HEK293 (cell line): ENCODE measurements around the gene HAT1.
A peak's percentile ranks its signal among the peaks of the same experiment; 100 is the strongest.

ENCODE experiments used
- CTCF ChIA-PET: fragments of 350-600 bp; formaldehyde crosslinking; extraction: SDS; loops from one replicate; lab custom pipeline; 2021; ENCODE audit warnings: antibody characterized with exemption; lab: Yijun Ruan, JAX
- POLR2A ChIA-PET: fragments of 300-600 bp; formaldehyde crosslinking; extraction: SDS; loops from one replicate; lab custom pipeline; 2020; ENCODE audit warnings: antibody characterized with exemption, inconsistent platforms; lab: Yijun Ruan, JAX
- H3K27ac ChIP-seq: fragments of 200-500 bp; sonication (Bioruptor generic); 2 replicates; pipeline ENCODE4 v1.5.1; 2014; ENCODE audit warnings: low read depth, low read length, control low read depth, inconsistent platforms; ENCODE audit errors: extremely low read depth
- H3K36me3 ChIP-seq, 2 experiments: fragments of 200-500 bp in 1 of 2; sonication (Bioruptor generic) in 1 of 2; 1 replicate in 1 of 2; 2 replicates in 1 of 2; pipeline ENCODE4 v1.5.1; 2014 to 2017; ENCODE audit warnings: inconsistent platforms in 2 of 2, low read length in 2 of 2; ENCODE audit not compliant: control insufficient read depth in 2 of 2, insufficient read depth in 1 of 2
- H3K4me1 ChIP-seq: fragments of 200-500 bp; sonication (Bioruptor generic); 2 replicates; pipeline ENCODE4 v1.5.1; 2014; ENCODE audit warnings: mild to moderate bottlenecking, low read length, inconsistent platforms; ENCODE audit not compliant: control insufficient read depth, insufficient read depth
- H3K4me3 ChIP-seq: 2 replicates; pipeline ENCODE4 v1.5.1; 2011; ENCODE audit warnings: low read depth, mild to moderate bottlenecking, control low read depth, low read length, moderate library complexity
- H3K9me3 ChIP-seq: fragments of 200-500 bp; sonication (Bioruptor generic); 2 replicates; pipeline ENCODE4 v1.5.1; 2014; ENCODE audit warnings: low read depth, low read length, inconsistent platforms; ENCODE audit not compliant: control insufficient read depth, insufficient read depth
- BCL11B ChIP-seq: fragments of 450-650 bp; formaldehyde crosslinking; IDR thresholded peaks from 2 replicates; pipeline ENCODE4 v1.5.1; 2016; ENCODE audit warnings: low read depth, missing biosample characterization, missing genetic modification characterization
- KLF16 ChIP-seq: fragments of 450-650 bp; formaldehyde crosslinking; IDR thresholded peaks from 2 replicates; pipeline ENCODE4 v1.5.1; 2017; ENCODE audit warnings: missing biosample characterization, missing genetic modification characterization
- MYNN ChIP-seq: fragments of 450-650 bp; formaldehyde crosslinking; IDR thresholded peaks from 2 replicates; pipeline ENCODE4 v1.5.1; 2016; ENCODE audit warnings: missing biosample characterization, missing genetic modification characterization, borderline replicate concordance
- PRDM6 ChIP-seq: fragments of 450-650 bp; formaldehyde crosslinking; IDR thresholded peaks from 2 replicates; pipeline ENCODE4 v1.5.1; 2017; ENCODE audit warnings: missing biosample characterization, missing genetic modification characterization
- REST ChIP-seq: fragments of 450-650 bp; formaldehyde crosslinking; IDR thresholded peaks from 2 replicates; pipeline ENCODE4 v1.5.1; 2016; ENCODE audit warnings: missing biosample characterization, missing genetic modification characterization
- ZBTB26 ChIP-seq: fragments of 450-650 bp; formaldehyde crosslinking; optimal IDR thresholded peaks from 2 replicates; pipeline ENCODE3; 2016; ENCODE audit warnings: missing biosample characterization, mild to moderate bottlenecking, missing genetic modification characterization
- ZBTB8A ChIP-seq: fragments of 450-650 bp; formaldehyde crosslinking; IDR thresholded peaks from 2 replicates; pipeline ENCODE4 v1.5.1; 2016; ENCODE audit warnings: missing biosample characterization, missing genetic modification characterization
- ZNF23 ChIP-seq: fragments of 450-650 bp; formaldehyde crosslinking; IDR thresholded peaks from 2 replicates; pipeline ENCODE4 v1.5.1; 2016; ENCODE audit warnings: missing biosample characterization, missing genetic modification characterization, borderline replicate concordance
- ZNF239 ChIP-seq: fragments of 450-650 bp; formaldehyde crosslinking; IDR thresholded peaks from 2 replicates; pipeline ENCODE4 v1.5.1; 2016; ENCODE audit warnings: missing biosample characterization, missing genetic modification characterization
- ZNF26 ChIP-seq: fragments of 450-650 bp; formaldehyde crosslinking; IDR thresholded peaks from 2 replicates; pipeline ENCODE4 v1.5.1; 2016; ENCODE audit warnings: missing biosample characterization, missing genetic modification characterization
- ZNF280D ChIP-seq: fragments of 450-650 bp; formaldehyde crosslinking; IDR thresholded peaks from 2 replicates; pipeline ENCODE4 v1.5.1; 2016; ENCODE audit warnings: missing biosample characterization, missing genetic modification characterization
- ZNF398 ChIP-seq: fragments of 450-650 bp; formaldehyde crosslinking; IDR thresholded peaks from 2 replicates; pipeline ENCODE4 v1.5.1; 2017; ENCODE audit warnings: missing biosample characterization, missing genetic modification characterization
- ZNF416 ChIP-seq: fragments of 450-650 bp; formaldehyde crosslinking; IDR thresholded peaks from 2 replicates; pipeline ENCODE4 v1.5.1; 2016; ENCODE audit warnings: missing biosample characterization, missing genetic modification characterization
- ZNF449 ChIP-seq: fragments of 450-650 bp; formaldehyde crosslinking; IDR thresholded peaks from 2 replicates; pipeline ENCODE4 v1.5.1; 2017; ENCODE audit warnings: missing biosample characterization, mild to moderate bottlenecking, missing genetic modification characterization, moderate library complexity
- ZNF530 ChIP-seq: fragments of 450-650 bp; formaldehyde crosslinking; IDR thresholded peaks from 2 replicates; pipeline ENCODE4 v1.5.1; 2016; ENCODE audit warnings: low read depth, missing biosample characterization, missing genetic modification characterization
- ZNF571 ChIP-seq: fragments of 450-650 bp; formaldehyde crosslinking; IDR thresholded peaks from 2 replicates; pipeline ENCODE4 v1.5.0; 2017; ENCODE audit warnings: missing biosample characterization, missing genetic modification characterization
- ZNF580 ChIP-seq: fragments of 450-650 bp; formaldehyde crosslinking; IDR thresholded peaks from 2 replicates; pipeline ENCODE4 v1.5.1; 2016; ENCODE audit warnings: missing biosample characterization, missing genetic modification characterization
- ZNF792 ChIP-seq: fragments of 450-650 bp; formaldehyde crosslinking; IDR thresholded peaks from 2 replicates; pipeline ENCODE4 v1.5.1; 2016; ENCODE audit warnings: missing biosample characterization, missing genetic modification characterization
- ZSCAN23 ChIP-seq: fragments of 450-650 bp; formaldehyde crosslinking; IDR thresholded peaks from 2 replicates; pipeline ENCODE4 v1.5.1; 2016; ENCODE audit warnings: missing biosample characterization, missing genetic modification characterization

The HAT1 gene

GRCh38 chr2:171963198-171963597 is 40.9 kb downstream of the HAT1 start:
- peak; percentile 68; the same call in 1 of the 2 replicates for TF ChIP-seq ZNF449 (tag by site-specific recombination)
- TF ChIP-seq ZBTB26 (tag by site-specific recombination), result no peak
- TF ChIP-seq ZBTB8A, result 0 out of 2 replicates have a peak, but pooled peaks have one; percentile 7
- no peak for TF ChIP-seq ZSCAN23 (tag by site-specific recombination)
- TF ChIP-seq ZNF23 (tag by site-specific recombination), result no peak
- no peak for TF ChIP-seq ZNF398 (tag by site-specific recombination)
- Histone ChIP-seq H3K27ac (no peak overlapping the region), H3K36me3 (peaks cover 0 to 20% of the 10 kb centered on the region in 2 experiments; a peak in 2 of 3 replicates), H3K4me1 (peaks cover 10% of the 10 kb centered on the region), H3K9me3 (no peaks in the 10 kb centered on the region), H3K4me3 (no peak overlapping the region)
- POLR2A ChIA-PET, result no interaction called here
- CTCF ChIA-PET, result no interaction called here

GRCh38 chr2:171964308-171964707 is 42.0 kb downstream of the HAT1 start:
- Histone ChIP-seq H3K27ac (no peak overlapping the region), H3K4me1 (peaks cover 10% of the 10 kb centered on the region), H3K4me3 (no peak overlapping the region), H3K36me3 (peaks cover 0 to 30% of the 10 kb centered on the region in 2 experiments), H3K9me3 (no peaks in the 10 kb centered on the region)
- ChIA-PET POLR2A (no interaction called here), CTCF (no interaction called here)
- TF ChIP-seq ZNF580 (tag by site-specific recombination) (peak; percentile 55; the same call in 1 of the 2 replicates), PRDM6 (peak; percentile 92), ZNF280D (no peak), MYNN (tag by site-specific recombination) (no peak), ZNF239 (tag by site-specific recombination) (no peak), ZBTB8A (no peak), ZNF26 (no peak), ZNF416 (tag by site-specific recombination) (no peak), ZNF792 (tag by site-specific recombination) (no peak), REST (tag by site-specific recombination) (no peak), BCL11B (tag by site-specific recombination) (0 out of 2 replicates have a peak, but pooled peaks have one; percentile 32), ZNF530 (tag by site-specific recombination) (no peak), ZNF571 (tag by site-specific recombination) (no peak), KLF16 (no peak)
